Measurements from ENCODE around the gene CCT6B. TPM values are rescaled to one million over a fixed set of nuclear protein-coding genes. Genes with fewer than 3 reads are reported as not detected.

CCT6B gene
- total RNA-seq, 4 donors from 2014 or later: 2.6 to 5.8 (median 4.5) TPM

- Histone ChIP-seq H3K36me3 (peaks cover 27 to 95% (median 87%) of the 10 kb centered on the region in 4 donors), H3K4me3 (no peak overlapping the region), H3K4me1 (peaks cover 0 to 8% (median 4%) of the 10 kb centered on the region in 4 donors), H3K27ac (replicated peaks in 1 of 4) (peak overlapping the region in 2 of 4 donors; percentile 5 to 27), H3K9me3 (no peaks in the 10 kb centered on the region), H3K27me3 (no peaks in the 10 kb centered on the region)
- no peak for TF ChIP-seq POLR2AphosphoS5 (IDR thresholded peaks at IDR 0.05)
- TF ChIP-seq POLR2A (IDR thresholded peaks at IDR 0.05; ENCODE audit: low read depth): no peak
- no peak for TF ChIP-seq EP300 (IDR thresholded peaks at IDR 0.05)
- no peak for TF ChIP-seq CTCF (IDR thresholded peaks at IDR 0.05)
- WGBS: 46% methylated on average over 6 of the region's 6 CpGs
- no peak for DNase-seq (ENCODE audit: extremely low spot score)
- intact Hi-C loops (cut with DNase I): no loop called here
Observed at GRCh38 chr17:34990921-34991365, 29.7 kb upstream of the CCT6B start.

- H3K4me1 ChIP-seq: peaks cover 3 to 16% (median 12%) of the 10 kb centered on the region in 4 donors
- no peak for DNase-seq (ENCODE audit: extremely low spot score)
- TF ChIP-seq CTCF (IDR thresholded peaks at IDR 0.05) (no peak), POLR2AphosphoS5 (IDR thresholded peaks at IDR 0.05) (no peak), EP300 (IDR thresholded peaks at IDR 0.05) (no peak), POLR2A (IDR thresholded peaks at IDR 0.05; ENCODE audit: low read depth) (no peak)
- 89% methylated on average over 9 of the region's 10 CpGs for WGBS
- peaks cover 27 to 91% (median 79%) of the 10 kb centered on the region in 4 donors for H3K36me3 ChIP-seq
- no peaks in the 10 kb centered on the region for H3K9me3 ChIP-seq
- no peak overlapping the region for H3K4me3 ChIP-seq
- no peaks in the 10 kb centered on the region for H3K27me3 ChIP-seq
- intact Hi-C loops (cut with DNase I): no loop called here
- no peak overlapping the region for H3K27ac ChIP-seq (replicated peaks in 1 of 4)
Observed at GRCh38 chr17:34989473-34989872, 28.2 kb upstream of the CCT6B start.

GRCh38 chr17:34988644-34989043 is 27.4 kb upstream of the CCT6B start:
- Histone ChIP-seq H3K9me3 (no peaks in the 10 kb centered on the region), H3K4me3 (no peak overlapping the region), H3K36me3 (peaks cover 24 to 88% (median 72%) of the 10 kb centered on the region in 4 donors), H3K27me3 (no peaks in the 10 kb centered on the region), H3K27ac (replicated peaks in 1 of 4) (no peak overlapping the region), H3K4me1 (peaks cover 3 to 24% (median 16%) of the 10 kb centered on the region in 4 donors)
- no peak for DNase-seq (ENCODE audit: extremely low spot score)
- TF ChIP-seq POLR2A (IDR thresholded peaks at IDR 0.05; ENCODE audit: low read depth) (no peak), EP300 (IDR thresholded peaks at IDR 0.05) (no peak), CTCF (IDR thresholded peaks at IDR 0.05) (no peak), POLR2AphosphoS5 (IDR thresholded peaks at IDR 0.05) (no peak)
- intact Hi-C loops (cut with DNase I): no loop called here
- 95% methylated on average over 2 of the region's 2 CpGs for WGBS

GRCh38 chr17:34987232-34987631 is 26.0 kb upstream of the CCT6B start:
- Histone ChIP-seq H3K4me3 (no peak overlapping the region), H3K27me3 (no peaks in the 10 kb centered on the region), H3K9me3 (no peaks in the 10 kb centered on the region), H3K4me1 (peaks cover 6 to 37% (median 30%) of the 10 kb centered on the region in 4 donors), H3K27ac (replicated peaks in 1 of 4) (no peak overlapping the region), H3K36me3 (peaks cover 19 to 80% (median 64%) of the 10 kb centered on the region in 4 donors)
- DNase-seq (ENCODE audit: extremely low spot score): no peak
- no peak for TF ChIP-seq CTCF (IDR thresholded peaks at IDR 0.05)
- TF ChIP-seq POLR2A (IDR thresholded peaks at IDR 0.05; ENCODE audit: low read depth): no peak
- TF ChIP-seq EP300 (IDR thresholded peaks at IDR 0.05): no peak
- WGBS: 77% methylated on average over 2 of the region's 2 CpGs
- intact Hi-C loops (cut with DNase I): no loop called here

Measured in esophagus muscularis mucosa (tissue), 4 donors.